Activated T-helper 1 cell treated with anti-CD3 and anti-CD28 coated beads, Interleukin-12 subunit alpha, Interleukin-12 subunit beta, Interleukin-2, Interleukin-4 antibody, amounts not matched to agents 30 ng/mL and 10 ng/mL and 1 ng/mL, durations not matched to agents 14 hours and 24 hours and 36 hours (primary cell): ENCODE measurements around the gene PSG5. TPM values are rescaled to one million over a fixed set of nuclear protein-coding genes. Genes with fewer than 3 reads are reported as not detected.
"Not testable (repeated sequence)": the region's sequence is repeated elsewhere in the genome, so short reads cannot be mapped to it uniquely, and the experiment has no call there.

Experiments
- DNase-seq: peaks from one replicate; pipeline ENCODE4 v3.0.0; 2021; ENCODE audit warnings: low spot score
- H3K27ac Mint-ChIP-seq: one replicate; pipeline ENCODE4 v1.8.0; 2021; ENCODE audit warnings: mild to moderate bottlenecking, mixed read lengths
- H3K27me3 Mint-ChIP-seq: one replicate; pipeline ENCODE4 v1.8.0; 2022; ENCODE audit warnings: mild to moderate bottlenecking, moderate library complexity, mixed read lengths; ENCODE audit not compliant: insufficient read depth
- H3K36me3 Mint-ChIP-seq: one replicate; pipeline ENCODE4 v1.8.0; 2021; ENCODE audit warnings: low read depth, mixed read lengths
- H3K4me1 Mint-ChIP-seq: one replicate; pipeline ENCODE4 v1.8.0; 2021; ENCODE audit warnings: low read depth, mixed read lengths
- H3K4me3 Mint-ChIP-seq: one replicate; pipeline ENCODE4 v1.8.0; 2021; ENCODE audit warnings: mild to moderate bottlenecking, moderate library complexity, mixed read lengths
- H3K9me3 Mint-ChIP-seq: one replicate; pipeline ENCODE4 v1.8.0; 2021; ENCODE audit warnings: mixed read lengths
- intact Hi-C: fragments of 100-400 bp; cut with micrococcal nuclease; formaldehyde crosslinking; loops from one replicate; pipeline ENCODE4 v1.15.1; 2024
- total RNA-seq: library from RNA; stranded (reverse); gene quantifications from 2 replicates; pipeline ENCODE4 v1.2.3, GENCODE V29; 2022

PSG5 gene
- total RNA-seq, 1 donor from 2014 or later = not detected

GRCh38 chr19:43203611-43204010 lies 17.3 kb upstream of the PSG5 start:
- H3K36me3 Mint-ChIP-seq, H3K27me3 Mint-ChIP-seq, H3K4me1 Mint-ChIP-seq, H3K27ac Mint-ChIP-seq, intact Hi-C loops, H3K4me3 Mint-ChIP-seq, DNase-seq, H3K9me3 Mint-ChIP-seq: not testable (repeated sequence)

- DNase-seq, H3K27me3 Mint-ChIP-seq, H3K36me3 Mint-ChIP-seq, intact Hi-C loops, H3K9me3 Mint-ChIP-seq, H3K27ac Mint-ChIP-seq, H3K4me1 Mint-ChIP-seq, H3K4me3 Mint-ChIP-seq: not testable (repeated sequence)
These were observed 15.6 kb upstream of the PSG5 start for GRCh38 chr19:43201891-43202290.

- H3K9me3 Mint-ChIP-seq, H3K4me1 Mint-ChIP-seq, H3K4me3 Mint-ChIP-seq, DNase-seq, intact Hi-C loops, H3K36me3 Mint-ChIP-seq, H3K27ac Mint-ChIP-seq, H3K27me3 Mint-ChIP-seq: not testable (repeated sequence)
These were observed 15.0 kb upstream of the PSG5 start for GRCh38 chr19:43201337-43201801.

- not testable (repeated sequence) for DNase-seq, H3K4me1 Mint-ChIP-seq, H3K9me3 Mint-ChIP-seq
These were observed 12.5 kb upstream of the PSG5 start for GRCh38 chr19:43198686-43199419.

GRCh38 chr19:43197666-43198397 lies 11.5 kb upstream of the PSG5 start:
- DNase-seq, intact Hi-C loops, H3K4me3 Mint-ChIP-seq, H3K9me3 Mint-ChIP-seq, H3K4me1 Mint-ChIP-seq, H3K36me3 Mint-ChIP-seq, H3K27me3 Mint-ChIP-seq, H3K27ac Mint-ChIP-seq: not testable (repeated sequence)

More at GRCh38 chr19:43198686-43199419, 12.5 kb upstream of the PSG5 start:
- H3K27ac Mint-ChIP-seq, intact Hi-C loops, H3K27me3 Mint-ChIP-seq, H3K4me3 Mint-ChIP-seq, H3K36me3 Mint-ChIP-seq: not testable (repeated sequence)

DNA sequence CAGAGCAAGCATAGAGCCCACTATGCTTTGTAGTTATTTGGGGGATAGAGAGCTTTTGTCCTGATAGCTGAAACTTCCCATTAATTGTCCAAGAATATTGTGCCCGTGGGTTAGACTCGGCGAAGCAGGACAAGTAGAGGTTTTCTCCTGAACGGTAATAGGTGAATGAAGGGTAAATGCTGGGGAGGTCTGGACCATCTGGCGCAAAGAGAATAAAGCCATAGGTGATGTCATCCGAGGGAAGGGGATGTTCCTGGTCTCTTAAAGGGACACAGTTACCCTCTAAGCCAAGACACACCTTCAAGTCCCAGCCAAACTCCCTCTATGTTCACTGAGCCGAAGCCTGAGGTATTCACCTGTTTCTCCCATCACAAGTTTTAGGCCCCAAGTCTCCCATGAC lies 8.1 kb upstream of the PSG5 start:
- intact Hi-C loops, H3K4me1 Mint-ChIP-seq, H3K27me3 Mint-ChIP-seq, DNase-seq, H3K36me3 Mint-ChIP-seq, H3K9me3 Mint-ChIP-seq, H3K27ac Mint-ChIP-seq, H3K4me3 Mint-ChIP-seq: not testable (repeated sequence)

GRCh38 chr19:43192381-43193155 lies 6.2 kb upstream of the PSG5 start:
- H3K4me3 Mint-ChIP-seq, H3K27me3 Mint-ChIP-seq, H3K9me3 Mint-ChIP-seq, H3K4me1 Mint-ChIP-seq, intact Hi-C loops, H3K36me3 Mint-ChIP-seq, DNase-seq, H3K27ac Mint-ChIP-seq: not testable (repeated sequence)

GRCh38 chr19:43188092-43188491 lies 1.8 kb upstream of the PSG5 start:
- intact Hi-C loops, H3K4me3 Mint-ChIP-seq, H3K4me1 Mint-ChIP-seq, DNase-seq, H3K27me3 Mint-ChIP-seq, H3K27ac Mint-ChIP-seq, H3K36me3 Mint-ChIP-seq, H3K9me3 Mint-ChIP-seq: not testable (repeated sequence)

DNA sequence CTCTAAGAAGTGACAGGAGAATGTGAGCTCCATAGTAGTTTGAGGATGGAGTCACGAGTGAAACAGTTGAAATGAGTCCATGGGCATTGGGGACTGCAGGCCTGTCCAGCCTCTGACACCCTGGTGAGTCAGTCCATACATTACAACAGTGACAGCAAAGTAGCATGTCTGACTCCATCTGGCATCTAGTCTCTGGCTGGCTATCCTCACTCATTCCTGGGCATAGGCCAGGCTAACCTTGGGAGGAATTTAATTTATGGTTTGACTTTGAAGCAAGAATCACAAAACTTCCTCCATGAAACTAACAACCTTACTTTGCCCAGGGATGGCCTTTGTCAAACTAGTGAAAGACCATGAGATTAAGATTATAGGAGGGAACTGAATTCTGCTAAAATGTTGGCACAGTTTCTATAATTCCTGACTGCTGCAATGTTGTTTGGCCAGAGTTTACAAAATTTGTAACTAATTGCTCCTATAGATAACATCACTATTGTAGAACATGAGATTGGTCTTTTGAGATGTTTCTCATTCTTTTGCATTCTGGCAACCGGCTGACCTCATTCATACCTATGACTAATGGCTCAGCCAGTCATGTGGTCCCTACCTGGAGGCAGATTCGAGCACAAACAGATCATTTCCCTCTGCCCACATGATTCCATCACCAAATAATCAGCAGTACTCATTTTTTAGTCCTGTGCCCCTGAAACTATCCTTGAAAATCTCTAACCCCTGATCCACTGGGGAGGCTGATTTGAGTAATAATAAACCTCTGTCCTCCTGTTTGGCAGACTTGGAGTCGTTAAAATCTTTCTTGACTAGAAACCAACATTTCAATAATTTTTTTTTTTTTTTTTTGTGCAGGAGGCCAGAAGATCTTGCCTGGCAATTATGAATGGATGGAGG lies 4.2 kb downstream of the PSG5 start:
- H3K36me3 Mint-ChIP-seq, DNase-seq, H3K27ac Mint-ChIP-seq, H3K4me1 Mint-ChIP-seq, H3K27me3 Mint-ChIP-seq, intact Hi-C loops, H3K4me3 Mint-ChIP-seq, H3K9me3 Mint-ChIP-seq: not testable (repeated sequence)

GRCh38 chr19:43179569-43180147 lies 6.7 kb downstream of the PSG5 start:
- intact Hi-C loops, H3K9me3 Mint-ChIP-seq, H3K4me3 Mint-ChIP-seq, DNase-seq, H3K36me3 Mint-ChIP-seq, H3K4me1 Mint-ChIP-seq, H3K27me3 Mint-ChIP-seq, H3K27ac Mint-ChIP-seq: not testable (repeated sequence)

DNA sequence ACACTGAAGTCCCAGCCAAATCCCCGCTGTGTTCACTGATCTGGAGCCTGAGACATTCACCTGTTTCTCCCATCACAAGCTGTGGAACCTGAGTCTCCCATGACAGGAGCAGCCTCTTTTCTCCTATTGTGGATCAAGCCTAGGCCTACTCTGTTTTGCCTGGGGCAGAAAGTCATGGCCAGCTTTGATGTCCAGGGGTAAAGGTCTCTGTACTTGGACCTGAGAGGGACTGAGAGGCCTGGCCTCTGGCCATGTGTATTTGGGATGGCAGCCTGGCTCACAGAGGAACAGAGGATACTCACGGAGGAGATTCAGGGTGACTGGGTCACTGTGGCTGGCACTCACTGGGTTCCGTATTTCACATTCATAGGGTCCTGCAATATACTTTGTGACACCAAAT lies 7.8 kb downstream of the PSG5 start:
- H3K27ac Mint-ChIP-seq, H3K4me1 Mint-ChIP-seq, H3K9me3 Mint-ChIP-seq, H3K36me3 Mint-ChIP-seq, DNase-seq, intact Hi-C loops, H3K4me3 Mint-ChIP-seq, H3K27me3 Mint-ChIP-seq: not testable (repeated sequence)

DNA sequence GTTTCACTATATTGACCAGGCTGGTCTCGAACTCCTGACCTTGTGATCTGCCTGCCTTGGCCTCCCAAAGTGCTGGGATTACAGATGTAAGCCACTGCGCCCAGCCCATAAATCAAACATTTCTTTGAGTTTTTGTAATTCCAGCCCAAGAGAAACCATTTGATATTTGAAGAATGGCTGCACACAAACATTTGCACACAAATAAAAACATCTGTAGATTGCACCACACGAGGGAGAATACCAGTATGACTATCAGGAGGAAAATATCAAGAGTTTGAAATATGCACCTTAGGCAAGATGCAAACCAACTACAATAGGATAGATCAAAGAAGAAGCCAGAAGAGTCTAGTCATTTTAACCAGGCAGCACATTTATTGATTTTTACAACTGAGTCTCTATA lies 20.4 kb downstream of the PSG5 start:
- H3K4me1 Mint-ChIP-seq, intact Hi-C loops, H3K4me3 Mint-ChIP-seq, H3K27me3 Mint-ChIP-seq, H3K27ac Mint-ChIP-seq, H3K9me3 Mint-ChIP-seq, H3K36me3 Mint-ChIP-seq, DNase-seq: not testable (repeated sequence)
